Spinal cord (tissue), 10 donors: ENCODE data around the gene TMBIM1. TPM values are rescaled to one million over a fixed set of nuclear protein-coding genes. Genes with fewer than 3 reads are reported as not detected.

Source experiments
- DNase-seq, 6 donors: peaks; one replicate each; pipeline versions ENCODE4 v3.0.0 to v3.0.0-alpha.2; 2013 to 2015; ENCODE audit warnings: low spot score in 6 of 6, low read depth in 4 of 6
- H3K27ac ChIP-seq: one replicate; pipeline ENCODE4 v1.5.1; 2013; ENCODE audit warnings: low read depth, low read length, control low read depth
- H3K27me3 ChIP-seq: one replicate; pipeline ENCODE4 v1.6.1; 2013; ENCODE audit warnings: low read length; ENCODE audit not compliant: control insufficient read depth, insufficient read depth
- H3K36me3 ChIP-seq: one replicate; pipeline ENCODE4 v1.6.1; 2013; ENCODE audit warnings: low read length; ENCODE audit not compliant: control insufficient read depth, insufficient read depth
- H3K4me1 ChIP-seq: one replicate; pipeline ENCODE4 v1.6.1; 2013; ENCODE audit warnings: low read length; ENCODE audit not compliant: control insufficient read depth, insufficient read depth
- H3K4me3 ChIP-seq: one replicate; pipeline ENCODE4 v1.5.1; 2013; ENCODE audit warnings: low read depth, low read length, control low read depth
- H3K9me3 ChIP-seq: one replicate; pipeline ENCODE4 v1.6.1; 2013; ENCODE audit warnings: low read length; ENCODE audit not compliant: control insufficient read depth, insufficient read depth
- WGBS: methylation state at CpG from one replicate; pipeline ENCODE4 v1.1.5; 2013; ENCODE audit warnings: missing lambda C conversion rate; ENCODE audit not compliant: insufficient coverage; 5-methylcytosine and 5-hydroxymethylcytosine counted together
- polyA plus RNA-seq, 2 donors: library from polyadenylated mRNA; unstranded; fragments of 120-200 nt; gene quantifications; one replicate each; pipeline ENCODE4 v1.2.1, GENCODE V29; 2013; ENCODE audit not compliant: insufficient read length in 2 of 2
- small RNA-seq: library from RNA; depleted of rRNA; stranded (forward); fragments of <200 nt; gene quantifications from one replicate; pipeline ENCODE3, GENCODE V24; 2014; ENCODE audit warnings: low replicate concordance
- total RNA-seq, 2 donors: library from RNA; depleted of rRNA in 1 of 2; stranded (reverse); fragments of 120-200 nt in 1 of 2; fragments of >200 nt in 1 of 2; gene quantifications; one replicate each; pipeline versions ENCODE4 v1.2.3 to v1.2.4, GENCODE V29; 2013 to 2014
- donor health status: healthy.

Gene TMBIM1
- total and polyA plus RNA-seq, 4 donors, result 21.6 to 93.4 (median 42.0) TPM

DNA sequence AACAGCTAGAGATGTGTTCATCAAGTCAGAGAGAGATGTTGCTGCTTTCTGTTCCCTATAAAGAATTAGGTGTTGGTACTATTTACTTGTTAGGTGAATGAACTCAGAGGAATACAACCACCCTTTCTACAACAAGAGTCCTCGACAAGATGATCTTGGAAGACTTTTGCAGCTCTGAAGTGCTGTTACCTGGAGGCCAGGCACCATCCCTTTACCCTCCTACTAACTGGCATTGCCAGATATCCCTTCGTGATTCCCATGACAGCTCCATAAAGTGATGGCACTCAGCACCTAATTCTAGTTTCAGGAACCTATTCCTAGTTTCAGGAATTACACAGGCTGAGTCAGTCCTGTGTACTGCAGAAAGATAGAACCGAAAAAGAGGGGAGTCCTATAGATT is 65.4 kb downstream of the TMBIM1 start:
- H3K4me1 ChIP-seq, result no peaks in the 10 kb centered on the region
- no peaks in the 10 kb centered on the region for H3K9me3 ChIP-seq
- WGBS, result 100% methylated on average over 1 of the region's 3 CpGs
- no peaks in the 10 kb centered on the region for H3K27me3 ChIP-seq
- no peak overlapping the region for H3K27ac ChIP-seq
- DNase-seq, result no peak
- H3K36me3 ChIP-seq, result peaks cover 31% of the 10 kb centered on the region
- no peak overlapping the region for H3K4me3 ChIP-seq

Small RNAs within 50 kb of the gene (small RNA-seq; reads per million reads assigned to genes)
- not detected for gene MIR6810

Other genes starting within 250 kb of the TMBIM1 start
- gene RUFY4, start 223.2 kb downstream of the TMBIM1 start, total RNA-seq, result under 1 TPM; 0.06 to 0.10 TPM
- under 1 TPM; 0.32 to 0.67 TPM for gene RUFY4, start 223.2 kb downstream of the TMBIM1 start, polyA plus RNA-seq
- gene CXCR2, start 166.5 kb downstream of the TMBIM1 start, total RNA-seq, result 1 to 10 TPM in 1 of 2 donors, under 1 TPM in 1; 0.06 to 3.3 TPM
- gene CXCR2, start 166.5 kb downstream of the TMBIM1 start, polyA plus RNA-seq, result under 1 TPM; 0.16 to 0.26 TPM
- gene CXCR1, start 125.5 kb downstream of the TMBIM1 start, total RNA-seq, result under 1 TPM in 1 of 2 donors, not detected in 1; 0.89 TPM
- gene CXCR1, start 125.5 kb downstream of the TMBIM1 start, polyA plus RNA-seq, result not detected
- gene ARPC2, start 75.3 kb downstream of the TMBIM1 start, total RNA-seq, result 100 to 1,000 TPM; 163 to 192 TPM
- gene ARPC2, start 75.3 kb downstream of the TMBIM1 start, polyA plus RNA-seq, result 100 to 1,000 TPM; 237 to 248 TPM
- under 1 TPM; 0.30 to 0.44 TPM for gene GPBAR1, start 31.5 kb downstream of the TMBIM1 start, total RNA-seq
- gene GPBAR1, start 31.5 kb downstream of the TMBIM1 start, polyA plus RNA-seq, result under 1 TPM; 0.36 to 0.74 TPM
- gene AAMP, start 22.4 kb downstream of the TMBIM1 start, total RNA-seq, result 100 to 1,000 TPM in 1 of 2 donors, 10 to 100 TPM in 1; 82.1 to 104 TPM
- 100 to 1,000 TPM; 123 to 128 TPM for gene AAMP, start 22.4 kb downstream of the TMBIM1 start, polyA plus RNA-seq
- 10 to 100 TPM; 45.7 to 72.7 TPM for gene PNKD, start 22.0 kb downstream of the TMBIM1 start, total RNA-seq
- gene PNKD, start 22.0 kb downstream of the TMBIM1 start, polyA plus RNA-seq, result 100 to 1,000 TPM in 1 of 2 donors, 10 to 100 TPM in 1; 96.0 to 101 TPM
- gene CATIP, start 64.4 kb upstream of the TMBIM1 start, total RNA-seq, result 1 to 10 TPM; 1.2 to 6.6 TPM
- 1 to 10 TPM; 3.4 to 4.4 TPM for gene CATIP, start 64.4 kb upstream of the TMBIM1 start, polyA plus RNA-seq
- gene SLC11A1, start 89.8 kb upstream of the TMBIM1 start, total RNA-seq, result 1 to 10 TPM; 1.9 to 5.0 TPM
- gene SLC11A1, start 89.8 kb upstream of the TMBIM1 start, polyA plus RNA-seq, result 1 to 10 TPM; 1.5 to 4.0 TPM
- gene CTDSP1, start 107.4 kb upstream of the TMBIM1 start, total RNA-seq, result 100 to 1,000 TPM in 1 of 2 donors, 10 to 100 TPM in 1; 31.6 to 104 TPM
- 10 to 100 TPM; 69.6 to 78.4 TPM for gene CTDSP1, start 107.4 kb upstream of the TMBIM1 start, polyA plus RNA-seq
- under 1 TPM in 1 of 2 donors, not detected in 1; 0.11 TPM for gene VIL1, start 126.6 kb upstream of the TMBIM1 start, total RNA-seq
- 1 to 10 TPM in 1 of 2 donors, under 1 TPM in 1; 0.48 to 1.3 TPM for gene VIL1, start 126.6 kb upstream of the TMBIM1 start, polyA plus RNA-seq